NCI-H2029 (cell line): ENCODE results near the gene VCX3B.
"Not testable (repeated sequence)": the region's sequence is repeated elsewhere in the genome, so short reads cannot be mapped to it uniquely, and the experiment has no call there.

Experiments used
- DNase-seq: peaks from one replicate; lab custom pipeline; 2025; lab: John Stamatoyannopoulos, UW

The VCX3B gene

GRCh38 chrX:8464530-8464929 lies at the start of gene VCX3B:
VCX3B (plus strand) TSS chrX:8464830; CDS start chrX:8465451, 621 bp downstream.
- not testable (repeated sequence) for DNase-seq

GRCh38 chrX:8418301-8418700 lies 46.3 kb upstream of the VCX3B start:
- no peak for DNase-seq

DNA sequence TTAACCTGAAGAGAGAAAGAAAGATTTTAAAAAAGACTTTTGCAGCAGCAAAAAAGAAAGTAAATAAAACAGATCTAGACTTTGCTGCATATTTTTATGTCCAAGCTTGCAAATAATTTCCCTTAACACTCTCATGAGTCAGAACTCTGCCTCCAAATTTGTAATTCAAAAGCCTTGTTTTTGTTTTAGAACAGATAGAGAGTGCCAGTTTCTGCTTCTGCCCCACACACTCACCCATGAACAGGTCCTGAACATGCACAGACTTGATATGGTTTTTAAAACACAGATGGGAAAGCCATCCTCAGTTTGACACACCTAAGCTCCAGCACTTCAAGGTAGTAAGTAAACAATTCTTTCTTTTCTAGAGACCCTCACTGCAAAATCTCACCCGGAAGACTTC lies 39.7 kb upstream of the VCX3B start:
- DNase-seq: no peak

GRCh38 chrX:8429692-8430249 lies 34.9 kb upstream of the VCX3B start:
- no peak for DNase-seq

GRCh38 chrX:8430444-8430843 lies 34.2 kb upstream of the VCX3B start:
- no peak for DNase-seq

DNA sequence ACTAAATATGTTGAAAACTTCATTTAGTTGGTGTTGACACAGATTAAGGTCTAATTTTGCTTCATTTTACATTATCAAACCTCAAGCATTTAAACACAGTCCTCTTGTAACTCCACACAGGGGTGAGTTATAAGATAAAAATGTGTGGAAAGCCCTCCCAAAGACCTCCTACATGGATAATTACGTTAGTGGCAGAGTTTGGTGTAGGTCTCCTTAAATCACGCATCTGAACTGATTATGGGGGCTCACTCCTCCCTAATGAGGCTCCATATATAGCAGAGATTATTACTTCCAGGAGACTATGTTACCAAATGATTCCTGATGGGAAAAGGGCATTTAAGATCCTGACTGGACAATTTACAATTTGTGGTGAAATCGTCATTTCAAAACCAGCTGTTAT lies 32.2 kb upstream of the VCX3B start:
- no peak for DNase-seq

DNA sequence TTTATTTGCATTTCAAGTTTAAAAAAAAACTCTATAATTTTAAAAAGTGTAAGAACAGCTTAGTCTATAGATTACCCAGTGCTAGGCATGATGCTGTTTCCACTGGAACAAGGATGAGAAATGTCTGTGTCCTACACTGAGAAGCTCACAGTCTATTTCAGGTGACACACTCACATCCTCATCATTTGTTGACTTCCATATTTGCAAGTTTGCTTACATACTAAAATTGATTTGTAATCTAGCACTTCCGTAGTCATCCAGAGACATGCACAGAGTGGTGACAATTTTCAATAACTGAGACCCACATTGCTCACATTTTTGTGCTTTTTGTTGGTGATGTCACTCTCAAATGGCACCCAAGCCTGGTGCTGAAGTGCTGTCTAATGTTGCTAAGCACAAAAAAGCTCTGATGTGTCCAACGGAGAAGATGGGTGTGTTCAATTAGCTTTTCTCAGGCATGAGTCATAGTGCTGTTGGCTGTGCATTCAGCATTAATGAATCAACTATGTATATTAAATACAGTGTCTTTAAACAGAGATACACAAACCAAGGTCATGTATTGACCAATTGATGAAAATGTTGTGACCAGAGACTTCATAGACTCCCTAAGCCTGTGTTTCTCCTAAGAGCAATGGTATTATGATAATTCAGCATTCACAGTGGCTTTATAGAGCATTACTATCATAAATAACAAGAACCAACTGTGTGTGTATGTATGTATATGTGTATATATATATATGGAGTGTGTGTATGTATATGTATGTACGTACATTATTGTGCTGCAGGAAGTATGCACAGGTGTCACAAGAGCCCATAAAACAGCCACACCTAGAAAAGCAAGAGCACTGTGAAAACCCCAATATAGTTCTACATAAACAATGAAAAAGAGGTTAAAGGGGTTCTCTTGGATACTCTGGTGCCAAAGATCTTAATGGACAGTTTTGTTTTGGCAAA lies 31.2 kb upstream of the VCX3B start:
- DNase-seq: no peak

DNA sequence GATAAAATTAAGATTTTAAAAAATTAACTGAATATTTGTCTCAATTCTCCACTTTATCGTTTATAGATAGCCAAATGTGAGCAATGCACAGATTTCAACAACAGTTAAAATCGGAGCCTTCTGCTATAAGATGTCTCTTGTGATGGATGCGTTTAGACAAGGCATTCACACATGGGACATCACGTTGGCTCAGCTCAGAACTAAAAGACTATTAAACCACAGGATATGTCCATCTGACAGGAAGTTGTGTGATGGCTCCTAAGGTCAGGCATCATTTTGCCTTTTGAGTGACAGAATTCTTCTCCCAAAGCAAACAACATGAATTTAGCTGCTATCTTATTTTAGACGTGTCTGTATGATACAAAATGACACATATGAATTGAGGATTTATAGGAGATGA lies 17.3 kb upstream of the VCX3B start:
- no peak for DNase-seq

DNA sequence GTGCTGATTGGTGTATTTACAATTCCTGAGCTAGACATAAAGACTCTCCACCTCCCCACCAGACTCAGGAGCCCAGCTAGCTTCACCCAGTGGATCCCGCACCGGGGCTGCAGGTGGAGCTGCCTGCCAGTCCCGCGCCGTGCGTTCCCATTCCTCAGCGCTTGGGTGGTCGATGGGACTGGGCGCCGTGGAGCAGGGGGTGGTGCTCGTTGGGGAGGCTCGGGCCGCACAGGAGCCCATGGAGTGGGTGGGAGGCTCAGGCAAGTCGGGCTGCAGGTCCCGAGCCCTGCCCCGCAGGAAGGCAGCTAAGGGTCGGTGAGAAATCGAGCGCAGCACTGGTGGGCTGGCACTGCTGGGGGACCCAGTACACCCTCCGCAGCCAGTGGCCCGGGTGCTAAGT lies 12.3 kb upstream of the VCX3B start:
- DNase-seq: not testable (repeated sequence)

- no peak for DNase-seq
Observed at GRCh38 chrX:8453611-8454010, 11.0 kb upstream of the VCX3B start.

DNA sequence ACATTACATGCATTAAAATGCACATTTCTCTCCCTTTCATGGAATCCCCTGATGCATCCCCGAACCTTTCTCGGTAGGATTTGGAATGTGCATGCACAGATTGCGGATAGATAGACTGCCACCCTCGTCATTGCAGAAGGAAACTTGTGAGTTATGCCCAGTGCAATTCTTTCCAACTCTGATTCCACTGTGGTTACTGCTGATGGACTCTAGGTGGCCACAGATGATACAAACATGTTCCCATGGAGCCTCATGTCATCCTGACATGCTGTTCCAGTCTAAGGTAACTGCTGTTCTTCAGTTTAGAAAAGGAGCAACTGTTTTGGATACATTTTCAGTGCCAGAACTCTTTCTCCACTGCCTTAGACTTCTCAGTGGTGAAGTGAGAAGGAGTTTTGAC lies 9.1 kb upstream of the VCX3B start:
- DNase-seq: no peak

DNA sequence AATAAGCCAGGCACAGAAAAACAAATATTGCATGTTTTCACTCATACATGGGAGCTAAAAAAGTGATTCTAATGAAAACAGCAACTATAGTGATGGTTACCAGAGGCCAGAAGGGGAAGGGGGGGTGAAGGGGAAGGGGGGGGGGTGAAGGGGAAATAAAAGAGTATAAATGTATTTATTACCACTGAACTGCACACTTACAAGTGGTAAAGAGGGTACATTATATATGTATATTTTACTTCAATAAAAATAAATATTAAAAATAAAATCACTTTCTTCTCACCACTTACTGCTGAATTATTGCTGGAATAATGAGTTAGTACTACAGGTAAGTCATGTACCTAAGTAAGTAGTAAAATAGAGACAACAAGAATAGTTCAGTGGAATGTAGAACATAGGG lies 2.1 kb upstream of the VCX3B start:
- no peak for DNase-seq

GRCh38 chrX:8484360-8484949 lies 19.8 kb downstream of the VCX3B start:
- peak; percentile 30 for DNase-seq

- not testable (repeated sequence) for DNase-seq
Observed at GRCh38 chrX:8495036-8495435, 30.4 kb downstream of the VCX3B start.

DNA sequence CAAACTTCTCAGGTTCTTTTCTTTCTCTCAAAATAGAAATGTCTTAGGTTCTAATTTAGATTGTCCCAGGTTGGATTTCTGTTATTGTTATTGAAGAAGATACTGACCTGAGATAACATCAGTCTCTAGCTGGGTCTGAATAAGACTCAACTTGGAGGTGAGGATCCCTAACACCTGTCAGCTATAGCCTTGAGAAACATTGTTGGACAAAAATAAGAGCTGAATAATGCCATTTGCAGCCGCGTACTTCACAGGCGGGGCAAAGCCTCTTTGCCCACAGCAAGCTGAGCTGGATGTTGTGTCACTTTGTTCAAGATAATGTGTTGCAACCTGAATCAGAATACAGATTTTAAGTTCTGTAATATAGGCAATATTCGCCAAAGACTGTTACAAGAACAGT lies 35.6 kb downstream of the VCX3B start:
- DNase-seq: no peak

- DNase-seq: not testable (repeated sequence)
Observed at GRCh38 chrX:8502101-8502500, 37.5 kb downstream of the VCX3B start.

DNA sequence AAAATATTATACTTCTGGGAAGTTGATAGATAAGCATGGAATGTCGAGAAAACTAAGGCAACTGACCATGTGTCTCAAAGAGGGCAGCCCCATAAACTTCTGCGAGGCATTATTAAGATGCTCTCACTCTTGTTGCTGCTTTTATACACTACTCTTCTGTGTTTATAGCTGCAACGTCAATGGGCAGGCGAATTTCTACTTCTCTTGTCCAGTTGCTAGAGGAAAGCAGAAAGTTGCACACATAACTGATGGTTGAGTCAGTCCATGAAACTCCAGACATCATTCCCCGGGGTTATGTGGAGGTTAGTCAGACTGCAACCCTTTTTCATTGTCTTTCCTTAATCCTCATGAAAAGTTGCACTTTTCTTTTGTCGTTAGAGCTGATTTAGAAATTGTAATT lies 39.8 kb downstream of the VCX3B start:
- DNase-seq: no peak
